ENCODE measurements around the gene EPC2.

The EPC2 gene

DNA sequence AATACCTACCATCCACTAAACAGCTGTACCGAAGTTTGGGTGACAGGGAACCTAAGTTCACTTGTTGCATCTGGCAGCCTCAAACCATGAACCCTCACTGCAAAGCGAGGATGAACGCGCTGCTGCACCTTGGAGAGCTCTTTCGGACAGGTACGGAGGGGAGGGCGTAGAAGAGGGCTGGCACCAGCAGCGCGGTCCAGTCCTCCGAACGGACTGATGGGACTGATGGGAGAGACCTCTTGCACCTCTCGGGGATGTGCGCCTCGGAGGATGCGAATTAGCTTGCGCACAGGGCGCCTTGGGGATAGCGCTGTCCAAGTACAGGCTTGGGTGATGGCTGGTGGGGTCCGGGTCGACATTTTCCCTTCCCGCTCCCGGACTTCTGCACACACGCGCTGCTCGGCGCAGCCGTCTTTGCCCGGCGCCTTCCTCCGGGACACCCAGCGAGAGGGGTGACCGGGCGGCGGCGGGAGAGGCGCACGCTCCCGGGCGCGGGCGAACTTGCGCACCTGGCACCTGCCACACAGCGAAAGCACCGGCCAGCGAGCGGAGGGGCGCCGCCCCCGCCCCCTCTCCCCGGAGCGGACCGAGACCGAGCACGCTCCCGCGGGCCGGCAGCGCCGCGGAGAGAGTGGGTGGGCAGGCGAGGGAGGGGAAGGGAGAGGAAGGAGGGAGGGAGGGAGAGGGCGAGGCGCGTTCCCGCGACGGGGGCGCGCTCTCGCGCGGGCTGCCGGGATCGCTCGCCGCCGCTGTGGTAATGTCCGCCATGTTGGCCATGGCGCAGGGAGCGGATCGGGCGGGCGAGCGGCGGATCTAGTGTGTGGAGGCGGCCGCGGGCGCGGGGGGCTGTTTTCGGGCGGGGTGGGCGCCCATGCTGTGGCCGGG is at the start of gene EPC2:
TSS of gene EPC2 (plus strand) at position 754 of the 885 bp plus-strand sequence. CDS start 267 bp downstream, outside the sequence.
- peak; percentile 95 for DNase-seq

- DNase-seq = no peak
These were observed 48.5 kb upstream of the EPC2 start for GRCh38 chr2:148596018-148596417.

GRCh38 chr2:148599109-148599991 is 45.2 kb upstream of the EPC2 start:
- no peak for DNase-seq

DNA sequence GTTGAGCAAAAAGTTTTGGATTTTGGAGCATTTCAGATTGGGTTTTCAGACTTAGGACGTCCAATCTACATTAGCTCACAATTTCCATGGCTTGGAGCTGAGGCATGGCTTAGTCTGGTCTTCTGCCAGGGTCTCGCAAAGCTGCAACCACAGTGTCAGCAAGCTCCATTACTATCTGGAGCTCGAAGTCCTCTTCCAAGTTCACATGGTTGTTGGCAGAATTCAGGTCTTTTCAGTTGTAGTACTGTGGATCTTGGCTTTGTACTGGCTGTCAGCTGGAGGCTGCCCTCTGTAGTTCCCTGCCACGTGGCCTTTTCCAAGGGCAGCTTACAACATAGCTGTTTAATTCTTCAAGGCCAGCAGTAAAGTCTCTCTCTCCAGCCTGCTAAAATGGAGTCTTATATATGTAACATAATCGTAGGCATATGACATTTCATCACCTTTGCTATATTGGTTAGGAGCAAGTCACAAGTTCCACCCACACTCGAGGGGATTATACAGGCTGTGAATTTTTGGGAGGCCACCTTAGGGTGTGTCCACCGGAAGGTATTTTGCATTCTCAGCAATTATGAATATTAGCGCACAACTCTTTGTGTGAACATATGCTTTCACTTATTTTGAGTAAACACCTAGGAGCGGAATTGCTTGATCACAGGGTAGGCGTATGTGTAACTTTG is 41.5 kb upstream of the EPC2 start:
- DNase-seq = no peak

GRCh38 chr2:148603562-148603920 is 41.0 kb upstream of the EPC2 start:
- no peak for DNase-seq

- DNase-seq = no peak
These were observed 39.6 kb upstream of the EPC2 start for GRCh38 chr2:148604927-148605326.

DNA sequence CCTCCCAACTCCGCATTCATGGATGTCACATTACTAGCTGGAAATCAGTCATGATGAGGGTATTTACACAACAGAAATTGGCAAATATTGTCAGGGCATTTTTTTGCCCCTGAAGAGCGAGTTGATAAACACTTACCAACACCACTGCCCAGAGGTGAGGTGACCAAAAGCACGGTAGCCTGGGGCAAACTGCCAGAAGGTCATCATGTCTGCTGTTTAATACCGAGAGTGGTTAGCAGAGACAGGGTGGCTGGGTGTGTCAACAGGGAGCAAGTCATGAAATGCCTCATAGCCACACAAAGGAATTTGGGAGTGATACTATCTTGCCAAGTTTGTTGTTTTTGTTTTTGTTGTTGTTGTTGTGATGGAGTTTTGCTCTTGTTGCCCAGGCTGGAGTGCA is 37.0 kb upstream of the EPC2 start:
- DNase-seq = no peak

DNA sequence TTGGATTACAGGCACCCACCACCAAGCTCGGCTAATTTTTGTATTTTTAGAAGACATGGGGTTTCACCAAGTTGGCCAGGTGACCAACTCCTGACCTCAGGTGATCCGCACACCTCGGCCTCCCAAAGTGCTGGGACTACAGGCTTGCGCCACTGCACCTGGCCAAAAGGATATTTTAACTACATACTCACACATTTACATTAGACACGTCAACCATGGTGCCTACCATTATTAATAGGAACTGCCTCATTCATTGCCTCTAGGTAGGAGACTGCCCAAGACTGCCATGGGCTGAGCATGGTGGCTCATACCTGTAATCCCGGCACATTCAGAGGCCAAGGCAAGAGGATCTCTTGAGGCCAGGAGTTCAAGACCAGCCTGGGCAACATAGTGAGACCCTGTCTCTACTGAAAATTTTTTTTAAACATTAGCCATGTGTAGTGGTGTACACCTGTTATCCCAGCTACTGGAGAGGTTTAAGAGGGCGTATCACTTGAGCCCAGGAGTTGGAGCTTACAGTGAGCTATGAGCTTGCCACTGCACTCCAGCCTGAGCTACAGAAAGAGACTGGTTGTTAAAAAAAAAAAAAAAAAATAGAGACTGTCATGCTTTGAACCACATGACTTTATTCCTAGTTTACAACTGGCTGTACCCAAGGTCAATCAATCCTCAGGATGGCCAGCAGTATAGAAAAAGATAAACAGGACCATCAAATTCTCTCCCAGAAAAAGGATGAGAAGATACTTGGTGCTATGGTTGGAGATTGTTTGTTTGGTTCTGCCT is 31.1 kb upstream of the EPC2 start:
- DNase-seq = no peak

DNA sequence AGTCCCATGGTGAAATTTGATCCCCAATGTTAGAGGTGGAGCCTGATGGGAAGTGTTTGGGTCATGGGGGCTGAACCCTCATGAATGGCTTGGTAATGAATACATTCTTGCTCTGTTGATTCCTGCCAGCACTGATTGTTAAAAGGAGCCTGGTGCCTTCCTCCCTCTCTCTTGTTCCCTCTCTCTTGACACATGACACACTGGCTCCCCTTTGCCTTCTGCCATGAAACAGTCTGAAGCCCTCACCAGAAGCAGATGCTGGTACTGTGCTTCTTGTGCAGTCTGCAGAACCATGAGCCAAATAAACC is 30.6 kb upstream of the EPC2 start:
- DNase-seq = no peak

- DNase-seq = no peak
These were observed 30.1 kb upstream of the EPC2 start for GRCh38 chr2:148614322-148615049.

DNA sequence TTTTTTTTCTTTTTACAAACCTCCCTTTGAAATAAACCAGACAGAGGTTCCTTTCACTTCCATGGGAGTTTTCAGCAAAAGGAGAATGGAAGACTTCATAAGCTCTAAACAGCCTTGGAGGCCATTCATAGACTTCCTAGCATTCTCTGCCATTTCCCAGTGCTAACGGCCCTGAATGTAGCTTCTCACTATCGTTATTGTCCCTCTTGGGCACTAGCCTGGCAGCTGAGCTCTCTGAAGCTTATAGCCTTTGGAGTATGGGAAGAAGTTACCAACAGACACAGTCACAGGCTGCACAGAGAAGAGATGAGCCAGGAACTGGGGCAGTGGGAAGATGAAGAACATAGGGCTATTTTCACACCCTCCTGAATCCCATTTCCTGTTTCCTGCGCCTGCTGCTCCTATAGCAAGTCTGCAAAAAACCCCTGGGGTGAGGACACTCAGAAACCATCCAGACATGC is 29.1 kb upstream of the EPC2 start:
- DNase-seq = no peak

GRCh38 chr2:148616662-148617061 is 27.9 kb upstream of the EPC2 start:
- DNase-seq = no peak

GRCh38 chr2:148617219-148617618 is 27.3 kb upstream of the EPC2 start:
- DNase-seq = no peak

- no peak for DNase-seq
These were observed 24.9 kb upstream of the EPC2 start for GRCh38 chr2:148619560-148620195.

- no peak for DNase-seq
These were observed 22.2 kb upstream of the EPC2 start for GRCh38 chr2:148622366-148622765.

DNA sequence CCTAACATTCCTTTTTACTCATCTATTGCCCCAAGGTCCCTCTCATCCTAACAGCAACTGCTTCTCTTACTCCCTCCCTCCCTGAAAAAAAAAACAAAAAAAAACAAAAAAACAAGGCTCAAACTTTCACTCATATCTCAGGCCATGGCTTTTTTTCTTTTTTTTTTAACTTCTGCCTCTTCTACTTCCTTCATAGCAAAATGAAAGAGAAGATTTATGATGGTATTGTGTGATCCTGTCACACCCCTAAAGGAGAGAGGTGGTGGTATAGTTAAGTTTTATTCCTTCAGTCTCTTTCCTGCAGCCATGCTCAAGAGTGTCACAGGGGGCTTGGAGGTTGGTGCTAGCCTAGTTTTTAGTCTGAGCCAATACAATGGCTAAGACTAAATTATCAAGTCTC is 21.5 kb upstream of the EPC2 start:
- DNase-seq = no peak

- no peak for DNase-seq
These were observed 17.3 kb upstream of the EPC2 start for GRCh38 chr2:148627224-148627623.

GRCh38 chr2:148634749-148635148 is 9.8 kb upstream of the EPC2 start:
- DNase-seq = no peak

DNA sequence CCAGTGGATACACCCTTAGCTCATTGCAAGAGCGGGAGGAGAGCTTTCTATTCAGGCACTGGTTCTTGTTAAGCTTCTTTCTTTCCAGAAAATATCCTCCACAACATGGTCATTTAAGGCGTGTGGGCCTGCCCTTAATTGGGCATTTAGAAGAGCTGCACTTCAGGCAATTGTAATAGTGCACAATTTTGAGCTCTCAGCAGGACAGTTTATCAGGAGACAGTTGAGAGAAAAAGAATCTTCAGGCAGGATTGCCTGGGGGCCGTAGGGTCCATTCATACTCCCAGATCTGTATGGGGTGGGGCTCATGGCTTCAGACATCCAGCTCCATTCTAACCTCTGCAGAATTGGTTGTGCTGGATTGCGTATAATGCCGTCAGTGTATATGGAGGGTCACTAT is 6.0 kb upstream of the EPC2 start:
- DNase-seq = no peak

- DNase-seq = no peak
These were observed 3.8 kb upstream of the EPC2 start for GRCh38 chr2:148640767-148641166.

GRCh38 chr2:148642112-148642744 is 2.3 kb upstream of the EPC2 start:
- no peak for DNase-seq
